HG03439 (cell line): Measurements from ENCODE around the gene GTF2H2C.
"Not testable (repeated sequence)": the region's sequence is repeated elsewhere in the genome, so short reads cannot be mapped to it uniquely, and the experiment has no call there.

Source experiments
- ATAC-seq: cut with Tn5 transposase; IDR thresholded peaks from one replicate; pipeline ENCODE4 v1.9.1; 2021; ENCODE audit warnings: mild to moderate bottlenecking, moderate library complexity; ENCODE audit not compliant: unreplicated experiment

The GTF2H2C gene

GRCh38 chr5:69559908-69560330, at the start of gene GTF2H2C:
TSS of gene GTF2H2C (plus strand) at chr5:69560191. CDS start at chr5:69565133, 4,942 bp downstream.
- peak; percentile 98 for ATAC-seq

- no peak for ATAC-seq
These were observed 49.3 kb upstream of the GTF2H2C start for GRCh38 chr5:69510694-69511093.

GRCh38 chr5:69512740-69513260, 47.2 kb upstream of the GTF2H2C start:
- ATAC-seq, result no peak

GRCh38 chr5:69515570-69515969, 44.4 kb upstream of the GTF2H2C start:
- not testable (repeated sequence) for ATAC-seq

- no peak for ATAC-seq
These were observed 43.2 kb upstream of the GTF2H2C start for GRCh38 chr5:69516769-69517168.

- ATAC-seq, result no peak
These were observed 42.2 kb upstream of the GTF2H2C start for GRCh38 chr5:69517763-69518212.

- no peak for ATAC-seq
These were observed 40.7 kb upstream of the GTF2H2C start for GRCh38 chr5:69519285-69519684.

GRCh38 chr5:69522035-69522434, 38.0 kb upstream of the GTF2H2C start:
- no peak for ATAC-seq

- ATAC-seq, result no peak
These were observed 34.5 kb upstream of the GTF2H2C start for GRCh38 chr5:69525490-69525889.

GRCh38 chr5:69526660-69527059, 33.3 kb upstream of the GTF2H2C start:
- no peak for ATAC-seq

GRCh38 chr5:69527128-69527770, 32.7 kb upstream of the GTF2H2C start:
- ATAC-seq, result no peak

- no peak for ATAC-seq
These were observed 32.0 kb upstream of the GTF2H2C start for GRCh38 chr5:69528035-69528434.

GRCh38 chr5:69528609-69529008, 31.4 kb upstream of the GTF2H2C start:
- no peak for ATAC-seq

- no peak for ATAC-seq
These were observed 29.2 kb upstream of the GTF2H2C start for GRCh38 chr5:69530561-69531405.

- ATAC-seq, result no peak
These were observed 28.6 kb upstream of the GTF2H2C start for GRCh38 chr5:69531406-69531801.

GRCh38 chr5:69537911-69538310, 22.1 kb upstream of the GTF2H2C start:
- ATAC-seq, result not testable (repeated sequence)

GRCh38 chr5:69538735-69539134, 21.3 kb upstream of the GTF2H2C start:
- ATAC-seq, result not testable (repeated sequence)

- ATAC-seq, result not testable (repeated sequence)
These were observed 18.6 kb upstream of the GTF2H2C start for GRCh38 chr5:69541347-69541746.

GRCh38 chr5:69542838-69543618, 17.0 kb upstream of the GTF2H2C start:
- not testable (repeated sequence) for ATAC-seq

- ATAC-seq, result not testable (repeated sequence)
These were observed 15.4 kb upstream of the GTF2H2C start for GRCh38 chr5:69544602-69545001.
